ENCODE data around the gene COL13A1.
A peak's percentile ranks its signal among the peaks of the same experiment; 100 is the strongest.

The COL13A1 gene

GRCh38 chr10:69910561-69910960, 108.9 kb downstream of the COL13A1 start:
- no peaks in the 10 kb centered on the region for H3K9me3 Mint-ChIP-seq
- peaks cover 3% of the 10 kb centered on the region for H3K27me3 Mint-ChIP-seq
- no peaks in the 10 kb centered on the region for H3K4me1 Mint-ChIP-seq (ENCODE audit: low read depth)
- H3K36me3 Mint-ChIP-seq (ENCODE audit: low read depth): no peaks in the 10 kb centered on the region
- H3K27ac Mint-ChIP-seq: no peak overlapping the region
- no peak overlapping the region for H3K4me3 Mint-ChIP-seq
- DNase-seq: no peak

- no peak for DNase-seq
- Mint-ChIP-seq H3K27me3 (peaks cover 2% of the 10 kb centered on the region), H3K27ac (no peak overlapping the region), H3K9me3 (no peaks in the 10 kb centered on the region), H3K36me3 (ENCODE audit: low read depth) (no peaks in the 10 kb centered on the region), H3K4me1 (ENCODE audit: low read depth) (no peaks in the 10 kb centered on the region), H3K4me3 (no peak overlapping the region)
Observed at GRCh38 chr10:69911613-69912528, 110.2 kb downstream of the COL13A1 start.

- Mint-ChIP-seq H3K9me3 (no peaks in the 10 kb centered on the region), H3K27me3 (peaks cover 2% of the 10 kb centered on the region), H3K36me3 (ENCODE audit: low read depth) (no peaks in the 10 kb centered on the region), H3K4me3 (no peak overlapping the region), H3K27ac (no peak overlapping the region), H3K4me1 (ENCODE audit: low read depth) (no peaks in the 10 kb centered on the region)
- no peak for DNase-seq
Observed at GRCh38 chr10:69912589-69912988, 110.9 kb downstream of the COL13A1 start.

- peaks cover 8% of the 10 kb centered on the region for H3K27me3 Mint-ChIP-seq
- no peaks in the 10 kb centered on the region for H3K9me3 Mint-ChIP-seq
- H3K4me1 Mint-ChIP-seq (ENCODE audit: low read depth): no peaks in the 10 kb centered on the region
- no peaks in the 10 kb centered on the region for H3K36me3 Mint-ChIP-seq (ENCODE audit: low read depth)
- no peak overlapping the region for H3K27ac Mint-ChIP-seq
- H3K4me3 Mint-ChIP-seq: no peak overlapping the region
- no peak for DNase-seq
Observed at GRCh38 chr10:69913606-69914382, 112.1 kb downstream of the COL13A1 start.

- no peaks in the 10 kb centered on the region for H3K36me3 Mint-ChIP-seq (ENCODE audit: low read depth)
- no peaks in the 10 kb centered on the region for H3K4me1 Mint-ChIP-seq (ENCODE audit: low read depth)
- H3K27ac Mint-ChIP-seq: no peak overlapping the region
- H3K4me3 Mint-ChIP-seq: no peak overlapping the region
- peaks cover 12% of the 10 kb centered on the region for H3K27me3 Mint-ChIP-seq
- peak; percentile 72 for DNase-seq
- H3K9me3 Mint-ChIP-seq: no peaks in the 10 kb centered on the region
Observed at GRCh38 chr10:69914398-69915214, 112.9 kb downstream of the COL13A1 start.

GRCh38 chr10:69915215-69915560, 113.5 kb downstream of the COL13A1 start:
- peaks cover 12% of the 10 kb centered on the region for H3K27me3 Mint-ChIP-seq
- no peak for DNase-seq
- H3K36me3 Mint-ChIP-seq (ENCODE audit: low read depth): no peaks in the 10 kb centered on the region
- no peak overlapping the region for H3K27ac Mint-ChIP-seq
- H3K9me3 Mint-ChIP-seq: no peaks in the 10 kb centered on the region
- H3K4me1 Mint-ChIP-seq (ENCODE audit: low read depth): no peaks in the 10 kb centered on the region
- no peak overlapping the region for H3K4me3 Mint-ChIP-seq

GRCh38 chr10:69916118-69916517, 114.4 kb downstream of the COL13A1 start:
- no peaks in the 10 kb centered on the region for H3K4me1 Mint-ChIP-seq (ENCODE audit: low read depth)
- peaks cover 12% of the 10 kb centered on the region for H3K27me3 Mint-ChIP-seq
- H3K9me3 Mint-ChIP-seq: no peaks in the 10 kb centered on the region
- no peak overlapping the region for H3K4me3 Mint-ChIP-seq
- no peaks in the 10 kb centered on the region for H3K36me3 Mint-ChIP-seq (ENCODE audit: low read depth)
- DNase-seq: no peak
- no peak overlapping the region for H3K27ac Mint-ChIP-seq

GRCh38 chr10:69918036-69918435, 116.3 kb downstream of the COL13A1 start:
- Mint-ChIP-seq H3K9me3 (no peaks in the 10 kb centered on the region), H3K4me1 (ENCODE audit: low read depth) (no peaks in the 10 kb centered on the region), H3K4me3 (no peak overlapping the region), H3K36me3 (ENCODE audit: low read depth) (no peaks in the 10 kb centered on the region), H3K27ac (no peak overlapping the region), H3K27me3 (peaks cover 12% of the 10 kb centered on the region)
- DNase-seq: no peak

- H3K4me1 Mint-ChIP-seq (ENCODE audit: low read depth): no peaks in the 10 kb centered on the region
- no peak for DNase-seq
- no peaks in the 10 kb centered on the region for H3K36me3 Mint-ChIP-seq (ENCODE audit: low read depth)
- no peak overlapping the region for H3K4me3 Mint-ChIP-seq
- H3K27me3 Mint-ChIP-seq: peaks cover 11% of the 10 kb centered on the region
- H3K27ac Mint-ChIP-seq: no peak overlapping the region
- no peaks in the 10 kb centered on the region for H3K9me3 Mint-ChIP-seq
Observed at GRCh38 chr10:69919250-69919649, 117.5 kb downstream of the COL13A1 start.

GRCh38 chr10:69925111-69925510, 123.4 kb downstream of the COL13A1 start:
- Mint-ChIP-seq H3K4me3 (no peak overlapping the region), H3K9me3 (no peaks in the 10 kb centered on the region), H3K27me3 (peaks cover 6% of the 10 kb centered on the region), H3K27ac (no peak overlapping the region), H3K4me1 (ENCODE audit: low read depth) (no peaks in the 10 kb centered on the region), H3K36me3 (ENCODE audit: low read depth) (no peaks in the 10 kb centered on the region)
- no peak for DNase-seq

- Mint-ChIP-seq H3K9me3 (no peaks in the 10 kb centered on the region), H3K36me3 (ENCODE audit: low read depth) (no peaks in the 10 kb centered on the region), H3K4me3 (no peak overlapping the region), H3K27me3 (peaks cover 11% of the 10 kb centered on the region), H3K4me1 (ENCODE audit: low read depth) (no peaks in the 10 kb centered on the region), H3K27ac (no peak overlapping the region)
- no peak for DNase-seq
Observed at GRCh38 chr10:69928339-69928738, 126.6 kb downstream of the COL13A1 start.

GRCh38 chr10:69929575-69929974, 127.9 kb downstream of the COL13A1 start:
- H3K27ac Mint-ChIP-seq: no peak overlapping the region

GRCh38 chr10:69934768-69935167, 133.1 kb downstream of the COL13A1 start:
- Mint-ChIP-seq H3K27ac (no peak overlapping the region), H3K27me3 (peaks cover 15% of the 10 kb centered on the region), H3K9me3 (no peaks in the 10 kb centered on the region), H3K4me1 (ENCODE audit: low read depth) (no peaks in the 10 kb centered on the region), H3K4me3 (no peak overlapping the region), H3K36me3 (ENCODE audit: low read depth) (no peaks in the 10 kb centered on the region)
- no peak for DNase-seq

More at GRCh38 chr10:69929575-69929974, 127.9 kb downstream of the COL13A1 start:
- no peak overlapping the region for H3K4me3 Mint-ChIP-seq
- no peaks in the 10 kb centered on the region for H3K36me3 Mint-ChIP-seq (ENCODE audit: low read depth)
- H3K9me3 Mint-ChIP-seq: no peaks in the 10 kb centered on the region
- DNase-seq: no peak
- no peaks in the 10 kb centered on the region for H3K4me1 Mint-ChIP-seq (ENCODE audit: low read depth)
- peaks cover 11% of the 10 kb centered on the region for H3K27me3 Mint-ChIP-seq

GRCh38 chr10:69936091-69936490, 134.4 kb downstream of the COL13A1 start:
- Mint-ChIP-seq H3K27me3 (peaks cover 11% of the 10 kb centered on the region), H3K4me1 (ENCODE audit: low read depth) (no peaks in the 10 kb centered on the region), H3K36me3 (ENCODE audit: low read depth) (no peaks in the 10 kb centered on the region), H3K9me3 (no peaks in the 10 kb centered on the region), H3K27ac (no peak overlapping the region), H3K4me3 (no peak overlapping the region)
- no peak for DNase-seq
